A204.1 (cell line): ENCODE measurements around the gene PDLIM7.

ENCODE experiments used
- FAIRE-seq: peaks from 2 replicates; lab custom pipeline; 2012; peaks lifted over from hg19 to GRCh38; lab: Jason Lieb, UNC

PDLIM7 gene

GRCh38 chr5:177443144-177443983, 54.0 kb downstream of the PDLIM7 start:
- no peak for FAIRE-seq

- no peak for FAIRE-seq
Measured at GRCh38 chr5:177442066-177442826, 55.2 kb downstream of the PDLIM7 start.

GRCh38 chr5:177440990-177441780, 56.2 kb downstream of the PDLIM7 start:
- no peak for FAIRE-seq

GRCh38 chr5:177440211-177440989, 57.0 kb downstream of the PDLIM7 start:
- FAIRE-seq, result no peak

- no peak for FAIRE-seq
Measured at GRCh38 chr5:177439518-177440053, 57.8 kb downstream of the PDLIM7 start.

- no peak for FAIRE-seq
Measured at GRCh38 chr5:177438468-177438867, 58.9 kb downstream of the PDLIM7 start.

GRCh38 chr5:177437623-177438022, 59.8 kb downstream of the PDLIM7 start:
- FAIRE-seq, result no peak

GRCh38 chr5:177435847-177436536, 61.4 kb downstream of the PDLIM7 start:
- no peak for FAIRE-seq

GRCh38 chr5:177434942-177435738, 62.3 kb downstream of the PDLIM7 start:
- no peak for FAIRE-seq

- FAIRE-seq, result no peak
Measured at GRCh38 chr5:177434437-177434836, 63.0 kb downstream of the PDLIM7 start.

GRCh38 chr5:177433658-177434217, 63.7 kb downstream of the PDLIM7 start:
- FAIRE-seq, result no peak
